ENCODE data around the gene UBE2Q2.

- TF ChIP-seq, protein P1, sequence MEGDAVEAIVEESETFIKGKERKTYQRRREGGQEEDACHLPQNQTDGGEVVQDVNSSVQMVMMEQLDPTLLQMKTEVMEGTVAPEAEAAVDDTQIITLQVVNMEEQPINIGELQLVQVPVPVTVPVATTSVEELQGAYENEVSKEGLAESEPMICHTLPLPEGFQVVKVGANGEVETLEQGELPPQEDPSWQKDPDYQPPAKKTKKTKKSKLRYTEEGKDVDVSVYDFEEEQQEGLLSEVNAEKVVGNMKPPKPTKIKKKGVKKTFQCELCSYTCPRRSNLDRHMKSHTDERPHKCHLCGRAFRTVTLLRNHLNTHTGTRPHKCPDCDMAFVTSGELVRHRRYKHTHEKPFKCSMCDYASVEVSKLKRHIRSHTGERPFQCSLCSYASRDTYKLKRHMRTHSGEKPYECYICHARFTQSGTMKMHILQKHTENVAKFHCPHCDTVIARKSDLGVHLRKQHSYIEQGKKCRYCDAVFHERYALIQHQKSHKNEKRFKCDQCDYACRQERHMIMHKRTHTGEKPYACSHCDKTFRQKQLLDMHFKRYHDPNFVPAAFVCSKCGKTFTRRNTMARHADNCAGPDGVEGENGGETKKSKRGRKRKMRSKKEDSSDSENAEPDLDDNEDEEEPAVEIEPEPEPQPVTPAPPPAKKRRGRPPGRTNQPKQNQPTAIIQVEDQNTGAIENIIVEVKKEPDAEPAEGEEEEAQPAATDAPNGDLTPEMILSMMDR (IDR thresholded peaks at IDR 0.05): no peak
- TF ChIP-seq POLR2A (IDR thresholded peaks at IDR 0.05): no peak
These were observed 46.9 kb upstream of the UBE2Q2 start for GRCh38 chr15:75796321-75796720.
